DOHH2 (cell line): ENCODE results near the gene ELAC2.

ENCODE experiments used
- H3F3A ChIP-seq: fragments of 200-600 bp; sonication (generic), shearing (Covaris generic); 2 replicates; pipeline ENCODE4 v1.6.0; 2016; ENCODE audit warnings: antibody characterized with exemption, mild to moderate bottlenecking; ENCODE audit not compliant: control insufficient read depth, insufficient read depth
- H3K27ac ChIP-seq: fragments of 200-600 bp; sonication (generic); 2 replicates; pipeline ENCODE4 v1.5.1; 2014; ENCODE audit warnings: low read depth, mild to moderate bottlenecking, low read length, moderate library complexity
- H3K27me3 ChIP-seq: fragments of 200-600 bp; sonication (generic); 2 replicates; pipeline ENCODE4 v1.6.1; 2014; ENCODE audit warnings: mild to moderate bottlenecking, low read length, mixed read lengths; ENCODE audit not compliant: control insufficient read depth
- H3K36me3 ChIP-seq: fragments of 200-600 bp; sonication (generic); 2 replicates; pipeline ENCODE4 v1.6.1; 2014; ENCODE audit warnings: mild to moderate bottlenecking, low read length, moderate library complexity, mixed read lengths; ENCODE audit not compliant: control insufficient read depth
- H3K4me1 ChIP-seq: fragments of 200-600 bp; sonication (generic); 2 replicates; pipeline ENCODE4 v1.6.1; 2014; ENCODE audit warnings: mild to moderate bottlenecking, low read length, mixed read lengths; ENCODE audit not compliant: control insufficient read depth
- H3K4me2 ChIP-seq: fragments of 200-600 bp; sonication (generic); 2 replicates; pipeline ENCODE4 v1.6.0; 2014; ENCODE audit warnings: mild to moderate bottlenecking, low read length, moderate library complexity
- H3K4me3 ChIP-seq: fragments of 200-600 bp; sonication (generic); 2 replicates; pipeline ENCODE4 v1.5.1; 2014; ENCODE audit warnings: mild to moderate bottlenecking, low read length, mixed read lengths
- H3K79me2 ChIP-seq: fragments of 200-600 bp; sonication (generic); 2 replicates; pipeline ENCODE4 v1.6.1; 2014; ENCODE audit warnings: mild to moderate bottlenecking, low read length, mixed read lengths; ENCODE audit not compliant: control insufficient read depth
- H3K9me2 ChIP-seq: fragments of 200-600 bp; sonication (generic); replicated peaks from 2 replicates; pipeline ENCODE4 v1.6.1; 2014; ENCODE audit warnings: mild to moderate bottlenecking, low read length, mixed read lengths; ENCODE audit not compliant: control insufficient read depth
- H3K9me3 ChIP-seq: fragments of 200-600 bp; sonication (generic); 2 replicates; pipeline ENCODE4 v1.6.1; 2014; ENCODE audit warnings: antibody characterized with exemption, low read length, mixed read lengths; ENCODE audit not compliant: control insufficient read depth, insufficient read depth
- H4K20me1 ChIP-seq: fragments of 200-600 bp; sonication (generic); 2 replicates; pipeline ENCODE4 v1.6.0; 2014; ENCODE audit warnings: low read depth, mild to moderate bottlenecking, antibody characterized with exemption, low read length, moderate library complexity; ENCODE audit not compliant: control insufficient read depth, insufficient read depth
- EZH2phosphoT487 ChIP-seq: fragments of 200-600 bp; sonication (generic); IDR thresholded peaks from 2 replicates; pipeline ENCODE4 v1.6.1; 2017; ENCODE audit warnings: borderline replicate concordance, mild to moderate bottlenecking, antibody characterized with exemption, low read length, moderate library complexity, mixed read lengths
- TF ChIP-seq, protein P1 (sequence below): fragments of 200-600 bp; sonication (generic); IDR thresholded peaks from one replicate; pipeline ENCODE4 v1.5.1; 2014; ENCODE audit warnings: antibody characterized with exemption, mild to moderate bottlenecking, low read depth, low read length; ENCODE audit not compliant: poor library complexity, severe bottlenecking

ELAC2 gene

DNA sequence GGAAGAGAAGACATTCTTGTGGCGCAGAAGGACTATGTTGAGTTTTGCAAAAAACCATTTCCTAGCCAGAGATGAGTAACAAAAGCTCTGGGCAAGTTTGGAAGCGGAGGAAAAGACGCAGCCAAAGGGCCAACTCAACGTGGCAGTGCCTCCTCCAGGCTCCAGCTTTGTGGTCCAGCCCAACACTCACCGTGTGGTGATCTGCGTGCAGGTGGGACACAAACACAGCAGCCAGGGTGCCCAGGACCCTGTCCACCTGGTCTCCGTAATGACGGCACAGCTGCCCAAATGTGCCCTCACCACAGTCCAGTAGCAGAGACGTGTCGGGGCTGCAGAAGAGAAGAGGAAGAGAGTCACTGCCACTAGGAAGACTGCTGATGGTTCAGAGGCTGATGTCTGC lies 21.5 kb downstream of the ELAC2 start:
- peaks cover 95% of the 10 kb centered on the region for H3K36me3 ChIP-seq

GRCh38 chr17:12995896-12996295 lies 21.9 kb downstream of the ELAC2 start:
- H4K20me1 ChIP-seq, result no peaks in the 10 kb centered on the region
- H3K27me3 ChIP-seq, result no peaks in the 10 kb centered on the region
- no peak overlapping the region for H3K4me2 ChIP-seq
- TF ChIP-seq, protein P1, sequence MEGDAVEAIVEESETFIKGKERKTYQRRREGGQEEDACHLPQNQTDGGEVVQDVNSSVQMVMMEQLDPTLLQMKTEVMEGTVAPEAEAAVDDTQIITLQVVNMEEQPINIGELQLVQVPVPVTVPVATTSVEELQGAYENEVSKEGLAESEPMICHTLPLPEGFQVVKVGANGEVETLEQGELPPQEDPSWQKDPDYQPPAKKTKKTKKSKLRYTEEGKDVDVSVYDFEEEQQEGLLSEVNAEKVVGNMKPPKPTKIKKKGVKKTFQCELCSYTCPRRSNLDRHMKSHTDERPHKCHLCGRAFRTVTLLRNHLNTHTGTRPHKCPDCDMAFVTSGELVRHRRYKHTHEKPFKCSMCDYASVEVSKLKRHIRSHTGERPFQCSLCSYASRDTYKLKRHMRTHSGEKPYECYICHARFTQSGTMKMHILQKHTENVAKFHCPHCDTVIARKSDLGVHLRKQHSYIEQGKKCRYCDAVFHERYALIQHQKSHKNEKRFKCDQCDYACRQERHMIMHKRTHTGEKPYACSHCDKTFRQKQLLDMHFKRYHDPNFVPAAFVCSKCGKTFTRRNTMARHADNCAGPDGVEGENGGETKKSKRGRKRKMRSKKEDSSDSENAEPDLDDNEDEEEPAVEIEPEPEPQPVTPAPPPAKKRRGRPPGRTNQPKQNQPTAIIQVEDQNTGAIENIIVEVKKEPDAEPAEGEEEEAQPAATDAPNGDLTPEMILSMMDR, result no peak
- TF ChIP-seq EZH2phosphoT487, result no peak
- H3K36me3 ChIP-seq, result peaks cover 96% of the 10 kb centered on the region
- H3K27ac ChIP-seq, result no peak overlapping the region
- H3K4me1 ChIP-seq, result no peaks in the 10 kb centered on the region
- no peaks in the 10 kb centered on the region for H3K9me2 ChIP-seq
- no peaks in the 10 kb centered on the region for H3K9me3 ChIP-seq
- H3F3A ChIP-seq, result no peaks in the 10 kb centered on the region
- H3K79me2 ChIP-seq, result no peaks in the 10 kb centered on the region
- no peak overlapping the region for H3K4me3 ChIP-seq

More for the DNA sequence above, 21.5 kb downstream of the ELAC2 start:
- Histone ChIP-seq H3K4me1 (no peaks in the 10 kb centered on the region), H3K27me3 (no peaks in the 10 kb centered on the region), H3K4me3 (no peak overlapping the region), H3K9me3 (no peaks in the 10 kb centered on the region), H3K9me2 (no peaks in the 10 kb centered on the region), H3K4me2 (no peak overlapping the region), H4K20me1 (no peaks in the 10 kb centered on the region), H3K27ac (no peak overlapping the region), H3F3A (no peaks in the 10 kb centered on the region), H3K79me2 (no peaks in the 10 kb centered on the region)
- TF ChIP-seq EZH2phosphoT487, result no peak
- TF ChIP-seq, protein P1, result no peak

GRCh38 chr17:12995106-12995895 lies 22.5 kb downstream of the ELAC2 start:
- Histone ChIP-seq H3K9me3 (no peaks in the 10 kb centered on the region), H3K27me3 (no peaks in the 10 kb centered on the region), H3K27ac (no peak overlapping the region), H3F3A (no peaks in the 10 kb centered on the region), H3K4me2 (no peak overlapping the region), H3K4me3 (no peak overlapping the region), H3K79me2 (no peaks in the 10 kb centered on the region), H3K9me2 (no peaks in the 10 kb centered on the region), H3K4me1 (no peaks in the 10 kb centered on the region), H3K36me3 (peaks cover 96% of the 10 kb centered on the region), H4K20me1 (no peaks in the 10 kb centered on the region)
- TF ChIP-seq EZH2phosphoT487, result no peak
- TF ChIP-seq, protein P1, result no peak
